ENCODE measurements around the gene ZNF350.

DNA sequence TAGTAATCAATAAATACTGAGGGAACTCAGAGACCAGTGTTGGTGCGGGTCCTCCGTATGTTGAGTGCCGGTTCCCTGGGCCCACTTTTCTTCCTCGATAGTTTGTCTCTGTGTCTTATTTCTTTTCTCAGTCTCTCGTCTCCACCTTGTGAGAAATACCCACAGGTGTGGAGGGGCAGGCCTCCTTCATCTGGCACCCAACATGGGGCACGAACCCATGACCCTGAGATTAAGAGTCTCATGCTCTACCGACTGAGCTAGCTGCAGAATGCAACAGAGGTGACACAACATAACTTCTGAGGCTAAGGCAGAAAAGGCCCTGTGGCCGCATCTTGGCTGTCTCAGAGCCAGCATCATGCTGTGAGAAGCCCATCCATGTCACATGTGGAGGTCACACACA lies 64.7 kb downstream of the ZNF350 start:
- TF ChIP-seq, protein P1, sequence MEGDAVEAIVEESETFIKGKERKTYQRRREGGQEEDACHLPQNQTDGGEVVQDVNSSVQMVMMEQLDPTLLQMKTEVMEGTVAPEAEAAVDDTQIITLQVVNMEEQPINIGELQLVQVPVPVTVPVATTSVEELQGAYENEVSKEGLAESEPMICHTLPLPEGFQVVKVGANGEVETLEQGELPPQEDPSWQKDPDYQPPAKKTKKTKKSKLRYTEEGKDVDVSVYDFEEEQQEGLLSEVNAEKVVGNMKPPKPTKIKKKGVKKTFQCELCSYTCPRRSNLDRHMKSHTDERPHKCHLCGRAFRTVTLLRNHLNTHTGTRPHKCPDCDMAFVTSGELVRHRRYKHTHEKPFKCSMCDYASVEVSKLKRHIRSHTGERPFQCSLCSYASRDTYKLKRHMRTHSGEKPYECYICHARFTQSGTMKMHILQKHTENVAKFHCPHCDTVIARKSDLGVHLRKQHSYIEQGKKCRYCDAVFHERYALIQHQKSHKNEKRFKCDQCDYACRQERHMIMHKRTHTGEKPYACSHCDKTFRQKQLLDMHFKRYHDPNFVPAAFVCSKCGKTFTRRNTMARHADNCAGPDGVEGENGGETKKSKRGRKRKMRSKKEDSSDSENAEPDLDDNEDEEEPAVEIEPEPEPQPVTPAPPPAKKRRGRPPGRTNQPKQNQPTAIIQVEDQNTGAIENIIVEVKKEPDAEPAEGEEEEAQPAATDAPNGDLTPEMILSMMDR (IDR thresholded peaks at IDR 0.05), result no peak
- no peak for TF ChIP-seq POLR2A (IDR thresholded peaks at IDR 0.05)
